SK-N-SH treated with all-trans-retinoic acid at 6 μM for 48 hours (cell line): Measurements from ENCODE around the gene LRCH3.

Experiments used
- ATAC-seq: fragments of 200-7000 bp; cut with Tn5 transposase; 3 replicates; pipeline ENCODE4 v1.9.1; 2020; ENCODE audit warnings: mild to moderate bottlenecking, moderate library complexity
- ARNTL ChIP-seq: fragments of 450-650 bp; formaldehyde crosslinking; IDR thresholded peaks from 2 replicates; pipeline ENCODE4 v1.5.0; 2020; ENCODE audit warnings: low read depth, mild to moderate bottlenecking, moderate library complexity, borderline replicate concordance
- BACH2 ChIP-seq: fragments of 250-450 bp; sonication (Bioruptor Pico); IDR thresholded peaks from 2 replicates; pipeline ENCODE4 v1.9.0; 2021; ENCODE audit warnings: mild to moderate bottlenecking, borderline replicate concordance
- CREB5 ChIP-seq: fragments of 250-450 bp; sonication (Bioruptor Pico); IDR thresholded peaks from 2 replicates; pipeline ENCODE4 v1.5.1; 2020; ENCODE audit warnings: low read depth, mild to moderate bottlenecking, moderate library complexity
- CSDC2 ChIP-seq: fragments of 250-450 bp; sonication (Bioruptor Pico); IDR thresholded peaks from 2 replicates; pipeline ENCODE4 v1.5.0; 2020; ENCODE audit warnings: mild to moderate bottlenecking, moderate library complexity
- CSRNP3 ChIP-seq: fragments of 250-450 bp; sonication (Bioruptor Pico); IDR thresholded peaks from 2 replicates; pipeline ENCODE4 v1.5.1; 2021; ENCODE audit warnings: mild to moderate bottlenecking, moderate library complexity
- ESRRG ChIP-seq: fragments of 250-450 bp; sonication (Bioruptor Pico); IDR thresholded peaks from 2 replicates; pipeline ENCODE4 v1.6.1; 2021; ENCODE audit warnings: mild to moderate bottlenecking
- GLIS3 ChIP-seq: fragments of 250-450 bp; sonication (Bioruptor Pico); IDR thresholded peaks from 2 replicates; pipeline ENCODE4 v1.5.0; 2020; ENCODE audit warnings: mild to moderate bottlenecking, moderate library complexity
- ISL1 ChIP-seq: fragments of 250-450 bp; sonication (Bioruptor Pico); IDR thresholded peaks from 2 replicates; pipeline ENCODE4 v2.1.2; 2022; ENCODE audit warnings: mild to moderate bottlenecking, moderate library complexity
- OSR1 ChIP-seq: fragments of 250-450 bp; sonication (Bioruptor Pico); IDR thresholded peaks from 2 replicates; pipeline ENCODE4 v1.8.0; 2022; ENCODE audit warnings: moderate library complexity, mild to moderate bottlenecking, inconsistent platforms
- POU6F1 ChIP-seq: fragments of 250-450 bp; sonication (Bioruptor Pico); IDR thresholded peaks from 2 replicates; pipeline ENCODE4 v1.8.0; 2021; ENCODE audit warnings: low read depth, mild to moderate bottlenecking, moderate library complexity, borderline replicate concordance
- PPARA ChIP-seq: fragments of 250-450 bp; sonication (Bioruptor Pico); IDR thresholded peaks from 2 replicates; pipeline ENCODE4 v1.5.0; 2020; ENCODE audit warnings: mild to moderate bottlenecking, borderline replicate concordance
- RARB ChIP-seq: fragments of 250-450 bp; sonication (Bioruptor Pico); IDR thresholded peaks from 2 replicates; pipeline ENCODE4 v1.8.0; 2021; ENCODE audit warnings: mild to moderate bottlenecking, moderate library complexity
- SNAI2 ChIP-seq: fragments of 250-450 bp; sonication (Bioruptor Pico); IDR thresholded peaks from 2 replicates; pipeline ENCODE4 v1.5.0; 2020; ENCODE audit warnings: mild to moderate bottlenecking, moderate library complexity
- TCF4 ChIP-seq: fragments of 250-450 bp; sonication (Bioruptor Pico); IDR thresholded peaks from 2 replicates; pipeline ENCODE4 v1.8.0; 2021; ENCODE audit warnings: mild to moderate bottlenecking, moderate library complexity, borderline replicate concordance
- TOX ChIP-seq: fragments of 250-450 bp; sonication (Bioruptor Pico); IDR thresholded peaks from 2 replicates; pipeline ENCODE4 v1.8.0; 2021; ENCODE audit warnings: mild to moderate bottlenecking, moderate library complexity, borderline replicate concordance
- TSHZ2 ChIP-seq: fragments of 250-450 bp; sonication (Bioruptor Pico); IDR thresholded peaks from 2 replicates; pipeline ENCODE4 v1.5.0; 2020; ENCODE audit warnings: mild to moderate bottlenecking, moderate library complexity
- ZC3H10 ChIP-seq: fragments of 250-450 bp; sonication (Bioruptor Pico); IDR thresholded peaks from 2 replicates; pipeline ENCODE4 v1.5.1; 2021; ENCODE audit warnings: mild to moderate bottlenecking, moderate library complexity
- ZFP3 ChIP-seq: fragments of 250-450 bp; sonication (Bioruptor Pico); IDR thresholded peaks from 2 replicates; pipeline ENCODE4 v1.5.0; 2020; ENCODE audit warnings: mild to moderate bottlenecking, moderate library complexity
- ZFP30 ChIP-seq: fragments of 450-650 bp; formaldehyde crosslinking; IDR thresholded peaks from 2 replicates; pipeline ENCODE4 v1.5.0; 2022; ENCODE audit warnings: mild to moderate bottlenecking, moderate library complexity
- ZNF565 ChIP-seq: fragments of 450-650 bp; formaldehyde crosslinking; conservative IDR thresholded peaks from 2 replicates; pipeline ENCODE4 v1.5.0; 2020; ENCODE audit warnings: low read depth, mild to moderate bottlenecking, moderate library complexity
- ZNF70 ChIP-seq: fragments of 450-650 bp; formaldehyde crosslinking; IDR thresholded peaks from 2 replicates; pipeline ENCODE4 v1.5.0; 2020; ENCODE audit warnings: mild to moderate bottlenecking, moderate library complexity
- ZNF8 ChIP-seq: fragments of 450-650 bp; formaldehyde crosslinking; IDR thresholded peaks from 2 replicates; pipeline ENCODE4 v1.5.0; 2020; ENCODE audit warnings: mild to moderate bottlenecking, moderate library complexity

Gene LRCH3

GRCh38 chr3:197892162-197892561 lies 101.1 kb downstream of the LRCH3 start (continued):
- TF ChIP-seq ISL1, result no peak
- no peak for TF ChIP-seq POU6F1
- no peak for TF ChIP-seq ZC3H10 (CRISPR knock-in tag)
- TF ChIP-seq TCF4 (CRISPR knock-in tag), result no peak
- no peak for TF ChIP-seq TOX
- TF ChIP-seq CSRNP3 (CRISPR knock-in tag), result no peak
- TF ChIP-seq RARB, result no peak
- TF ChIP-seq ZNF8 (CRISPR knock-in tag), result no peak
- TF ChIP-seq ZFP3, result no peak
- TF ChIP-seq OSR1 (CRISPR knock-in tag), result no peak
- no peak for TF ChIP-seq ZNF70
- no peak for TF ChIP-seq ESRRG (CRISPR knock-in tag)
- TF ChIP-seq PPARA (CRISPR knock-in tag), result no peak
- TF ChIP-seq GLIS3 (CRISPR knock-in tag), result no peak

GRCh38 chr3:197896421-197896820 lies 105.4 kb downstream of the LRCH3 start:
- no peak for ATAC-seq
- TF ChIP-seq SNAI2 (no peak), OSR1 (CRISPR knock-in tag) (no peak), ZNF70 (no peak), TOX (no peak), PPARA (CRISPR knock-in tag) (no peak), ARNTL (CRISPR knock-in tag) (no peak), TSHZ2 (no peak), ISL1 (no peak), POU6F1 (no peak), RARB (no peak)

GRCh38 chr3:197899833-197900478 lies 108.9 kb downstream of the LRCH3 start:
- ATAC-seq, result no peak
- TF ChIP-seq GLIS3 (CRISPR knock-in tag), result no peak
- TF ChIP-seq TCF4 (CRISPR knock-in tag), result no peak
- TF ChIP-seq CREB5 (CRISPR knock-in tag), result no peak
- no peak for TF ChIP-seq POU6F1
- TF ChIP-seq CSDC2, result no peak
- TF ChIP-seq ZFP30 (CRISPR knock-in tag), result no peak
- TF ChIP-seq CSRNP3 (CRISPR knock-in tag), result no peak
- no peak for TF ChIP-seq ZNF8 (CRISPR knock-in tag)
- TF ChIP-seq OSR1 (CRISPR knock-in tag), result no peak
- no peak for TF ChIP-seq BACH2 (CRISPR knock-in tag)
- no peak for TF ChIP-seq ZFP3
- TF ChIP-seq ZNF565 (CRISPR knock-in tag), result no peak
- no peak for TF ChIP-seq TSHZ2
- no peak for TF ChIP-seq ISL1
